Measurements from ENCODE around the gene RPUSD4. TPM values are rescaled to one million over a fixed set of nuclear protein-coding genes. Genes with fewer than 3 reads are reported as not detected.

RPUSD4 gene
- total and polyA plus RNA-seq, 2 experiments from 2014 or later, result 20.8 to 60.8 TPM

GRCh38 chr11:126257144-126257543 is 45.7 kb upstream of the RPUSD4 start:
- H3K9me3 Mint-ChIP-seq, result no peaks in the 10 kb centered on the region
- H3K4me2 ChIP-seq, result no peak overlapping the region
- no peak overlapping the region for H3K4me3 Mint-ChIP-seq
- H3K79me2 ChIP-seq (replicated peaks; ENCODE audit: insufficient read depth), result no peaks in the 10 kb centered on the region
- DNase-seq (ENCODE audit: low spot score), result no peak
- peaks cover 54% of the 10 kb centered on the region; the same call in 2 of the 3 replicates for H3K36me3 Mint-ChIP-seq (ENCODE audit: low read depth)
- TF ChIP-seq EZH2 (IDR thresholded peaks at IDR 0.05; ENCODE audit: low read depth, unreplicated experiment) (no peak), EZH2phosphoT487 (IDR thresholded peaks at IDR 0.05; ENCODE audit: unreplicated experiment) (no peak), POLR2AphosphoS5 (IDR thresholded peaks at IDR 0.05; ENCODE audit: low read depth) (no peak), CTCF (conservative IDR thresholded peaks at IDR 0.05; ENCODE audit: low read depth in 2 of 2) (no peak), ZNF331 (CRISPR knock-in tag; IDR thresholded peaks at IDR 0.05; ENCODE audit: low read depth) (no peak), NANOG (IDR thresholded peaks at IDR 0.05; ENCODE audit: borderline replicate concordance) (no peak), ZNF114 (CRISPR knock-in tag; IDR thresholded peaks at IDR 0.05) (no peak), JUNB (IDR thresholded peaks at IDR 0.05; ENCODE audit: unreplicated experiment) (no peak), ZNF462 (CRISPR knock-in tag; IDR thresholded peaks at IDR 0.05) (no peak), REST (IDR thresholded peaks at IDR 0.05; ENCODE audit: unreplicated experiment) (no peak), CREB1 (CRISPR knock-in tag; IDR thresholded peaks at IDR 0.05; ENCODE audit: low read depth) (no peak), ETS1 (IDR thresholded peaks at IDR 0.05) (no peak), STAT1 (IDR thresholded peaks at IDR 0.05; ENCODE audit: unreplicated experiment) (no peak)
- H3K4me1 Mint-ChIP-seq, result no peaks in the 10 kb centered on the region
- H4K20me1 ChIP-seq (replicated peaks; ENCODE audit: insufficient read depth), result 0 out of 2 replicates have a peak, but pooled peaks cover 16% of the 10 kb centered on the region
- H3K27ac Mint-ChIP-seq, result no peak overlapping the region
- H3F3A ChIP-seq (replicated peaks; ENCODE audit: low read depth), result peaks cover 6% of the 10 kb centered on the region; the same call in 1 of the 2 replicates
- H2AFZ ChIP-seq, result no peak overlapping the region
- no peak for ATAC-seq
- no peak overlapping the region for H3K27ac ChIP-seq (ENCODE audit: low read depth)
- peaks cover 21% of the 10 kb centered on the region; the same call in 1 of the 2 replicates for H3K36me3 ChIP-seq (ENCODE audit: insufficient read depth)
- no peaks in the 10 kb centered on the region for H3K27me3 ChIP-seq (ENCODE audit: insufficient read depth)
- no peaks in the 10 kb centered on the region for H3K4me1 ChIP-seq (ENCODE audit: insufficient read depth)
- H3K27me3 Mint-ChIP-seq (ENCODE audit: insufficient read depth, low read depth, poor library complexity), result no peaks in the 10 kb centered on the region
- no peak overlapping the region for H3K4me3 ChIP-seq
- H3K9me2 ChIP-seq (ENCODE audit: insufficient read depth), result no peaks in the 10 kb centered on the region

Measured in GM23338 (cell line).